PC-3 (cell line): ENCODE measurements around the gene VPS37B. TPM values are rescaled to one million over a fixed set of nuclear protein-coding genes. Genes with fewer than 3 reads are reported as not detected.

ENCODE experiments used
- ATAC-seq: fragments of 200-7000 bp; cut with Tn5 transposase; 2 replicates; pipeline ENCODE4 v1.9.1; 2020; ENCODE audit warnings: mild to moderate bottlenecking, moderate library complexity
- BruUV-seq: library from RNA; stranded (reverse); fragments of 400-500 nt; replicated peaks from 2 replicates; lab custom pipeline; 2021; lab: Mats Ljungman, UMichigan
- CTCF ChIA-PET: fragments of 300-600 bp; sonication (Branson Sonifier 250); formaldehyde crosslinking; loops from one replicate; lab custom pipeline; 2022; ENCODE audit warnings: antibody characterized with exemption; lab: Charles Lee
- POLR2A ChIA-PET: fragments of 300-600 bp; sonication (Branson Sonifier 250); formaldehyde crosslinking; loops from one replicate; lab custom pipeline; 2022; ENCODE audit warnings: antibody characterized with exemption; ENCODE audit not compliant: unreplicated experiment; lab: Charles Lee
- DNase-seq: peaks from one replicate; pipeline ENCODE4 v3.0.0-alpha.2; 2015
- H2AFZ ChIP-seq: fragments of 300-600 bp; sonication (generic); 2 replicates; pipeline ENCODE4 v1.6.0; 2016; ENCODE audit warnings: antibody characterized with exemption, low read length
- H3F3A ChIP-seq: fragments of 300-600 bp; sonication (generic); one replicate; pipeline ENCODE4 v1.6.0; 2017; ENCODE audit warnings: antibody characterized with exemption, low read length, control low read depth, mild to moderate bottlenecking; ENCODE audit not compliant: unreplicated experiment
- H3K27ac ChIP-seq: fragments of 300-600 bp; sonication (generic); 2 replicates; pipeline ENCODE4 v1.5.1; 2016; ENCODE audit warnings: mild to moderate bottlenecking, low read length
- H3K27me3 ChIP-seq: fragments of 300-600 bp; sonication (generic); 2 replicates; pipeline ENCODE4 v1.6.1; 2016; ENCODE audit warnings: low read length, mixed read lengths
- H3K36me3 ChIP-seq: fragments of 300-600 bp; sonication (generic); 2 replicates; pipeline ENCODE4 v1.6.1; 2016; ENCODE audit warnings: low read depth, mixed run types, low read length, mixed read lengths
- H3K4me1 ChIP-seq: fragments of 300-600 bp; sonication (generic); 2 replicates; pipeline ENCODE4 v1.5.1; 2016; ENCODE audit warnings: low read length; ENCODE audit not compliant: insufficient read depth
- H3K4me2 ChIP-seq: fragments of 300-600 bp; sonication (generic); 2 replicates; pipeline ENCODE4 v1.6.0; 2016; ENCODE audit warnings: low read length
- H3K4me3 ChIP-seq: fragments of 300-600 bp; sonication (generic); 2 replicates; pipeline ENCODE4 v1.5.1; 2016; ENCODE audit warnings: mild to moderate bottlenecking, low read length, mixed read lengths
- H3K79me2 ChIP-seq: fragments of 300-600 bp; sonication (generic); 2 replicates; pipeline ENCODE4 v1.6.1; 2017; ENCODE audit warnings: low read length, mixed read lengths
- H3K9ac ChIP-seq: fragments of 300-600 bp; sonication (generic); 2 replicates; pipeline ENCODE4 v1.6.0; 2016; ENCODE audit warnings: mild to moderate bottlenecking, low read length
- H3K9me2 ChIP-seq: fragments of 300-600 bp; sonication (generic); replicated peaks from 2 replicates; pipeline ENCODE4 v1.6.1; 2016; ENCODE audit warnings: mixed run types, low read length, mixed read lengths
- H3K9me3 ChIP-seq: fragments of 300-600 bp; sonication (generic); 2 replicates; pipeline ENCODE4 v1.6.1; 2016; ENCODE audit warnings: low read length, mixed read lengths
- H4K20me1 ChIP-seq: fragments of 300-600 bp; sonication (generic); 2 replicates; pipeline ENCODE4 v1.6.1; 2016; ENCODE audit warnings: low read length, mixed read lengths
- CTCF ChIP-seq: fragments of 300-600 bp; sonication (generic); conservative IDR thresholded peaks from 2 replicates; pipeline ENCODE4 v1.5.1; 2017; ENCODE audit warnings: antibody characterized with exemption, low read depth, mild to moderate bottlenecking, low read length
- EZH2 ChIP-seq: fragments of 300-600 bp; sonication (generic); IDR thresholded peaks from one replicate; pipeline ENCODE4 v1.6.1; 2017; ENCODE audit warnings: antibody characterized with exemption, mild to moderate bottlenecking, low read length; ENCODE audit not compliant: unreplicated experiment
- EZH2phosphoT487 ChIP-seq: fragments of 300-600 bp; sonication (generic); IDR thresholded peaks from 2 replicates; pipeline ENCODE4 v1.6.1; 2018; ENCODE audit warnings: mild to moderate bottlenecking, antibody characterized with exemption, low read length, borderline replicate concordance
- intact Hi-C: fragments of 100-400 bp; cut with micrococcal nuclease; formaldehyde crosslinking; loops from 2 replicates; pipeline ENCODE4 v1.9.0; 2023
- total RNA-seq: library from RNA; depleted of rRNA; stranded (reverse); fragments of >200 nt; gene quantifications from 2 replicates; pipeline ENCODE4 v1.2.3, GENCODE V29; 2014

Gene VPS37B
- total RNA-seq, 1 experiment from 2014 or later: 74.3 TPM

- Histone ChIP-seq H3K79me2 (peaks cover 52% of the 10 kb centered on the region), H3K9me3 (no peaks in the 10 kb centered on the region), H3K36me3 (0 out of 2 replicates have a peak, but pooled peaks cover 3% of the 10 kb centered on the region), H3K4me1 (peaks cover 36% of the 10 kb centered on the region), H3K9ac (no peak overlapping the region), H3K27me3 (no peaks in the 10 kb centered on the region), H4K20me1 (no peaks in the 10 kb centered on the region), H3K4me3 (no peak overlapping the region), H3K27ac (no peak overlapping the region), H3K9me2 (no peaks in the 10 kb centered on the region), H2AFZ (no peak overlapping the region), H3K4me2 (no peak overlapping the region), H3F3A (peaks cover 7% of the 10 kb centered on the region)
- no peak for TF ChIP-seq CTCF
- no peak for TF ChIP-seq EZH2phosphoT487
- no peak for TF ChIP-seq EZH2
- ATAC-seq (no peak), DNase-seq (no peak)
- POLR2A ChIA-PET: no interaction called here
- CTCF ChIA-PET: interaction anchor here (0.6 kb wide), 1 partner anchor 44 kb away, joined by 3 read pairs; no protein-coding TSS in a partner anchor
- BruUV-seq: no TSS peak
- intact Hi-C loops: no loop called here
These were observed 53.2 kb downstream of the VPS37B start for GRCh38 chr12:122842505-122843405.

- BruUV-seq: no TSS peak
- no peaks in the 10 kb centered on the region for H4K20me1 ChIP-seq
- ChIA-PET CTCF (interaction anchor here (0.6 kb wide), 1 partner anchor 43 kb away, joined by 3 read pairs; no protein-coding TSS in a partner anchor), POLR2A (no interaction called here)
- no peaks in the 10 kb centered on the region for H3K9me3 ChIP-seq
- H3K4me2 ChIP-seq: peak overlapping the region; percentile 67
- H2AFZ ChIP-seq: no peak overlapping the region
- intact Hi-C loops: no loop called here
- ATAC-seq (peak; percentile 89), DNase-seq (peak; percentile 89)
- peaks cover 7% of the 10 kb centered on the region for H3F3A ChIP-seq
- TF ChIP-seq EZH2phosphoT487 (no peak), EZH2 (no peak), CTCF (no peak)
- peak overlapping the region; percentile 61 for H3K27ac ChIP-seq
- no peak overlapping the region for H3K9ac ChIP-seq
- no peak overlapping the region for H3K4me3 ChIP-seq
- no peaks in the 10 kb centered on the region for H3K9me2 ChIP-seq
- peaks cover 63% of the 10 kb centered on the region for H3K79me2 ChIP-seq
- peaks cover 46% of the 10 kb centered on the region for H3K4me1 ChIP-seq
- H3K36me3 ChIP-seq: 0 out of 2 replicates have a peak, but pooled peaks cover 3% of the 10 kb centered on the region
- no peaks in the 10 kb centered on the region for H3K27me3 ChIP-seq
These were observed 54.2 kb downstream of the VPS37B start for GRCh38 chr12:122841544-122842321.
